GM12801 (cell line): ENCODE data around the gene LGALS4.

Experiments used
- TF ChIP-seq, protein P1 (sequence below): IDR thresholded peaks from one replicate; pipeline ENCODE4 v1.5.1; 2011; ENCODE audit warnings: control low read depth; ENCODE audit not compliant: insufficient read length; ENCODE audit errors: extremely low read depth

LGALS4 gene

DNA sequence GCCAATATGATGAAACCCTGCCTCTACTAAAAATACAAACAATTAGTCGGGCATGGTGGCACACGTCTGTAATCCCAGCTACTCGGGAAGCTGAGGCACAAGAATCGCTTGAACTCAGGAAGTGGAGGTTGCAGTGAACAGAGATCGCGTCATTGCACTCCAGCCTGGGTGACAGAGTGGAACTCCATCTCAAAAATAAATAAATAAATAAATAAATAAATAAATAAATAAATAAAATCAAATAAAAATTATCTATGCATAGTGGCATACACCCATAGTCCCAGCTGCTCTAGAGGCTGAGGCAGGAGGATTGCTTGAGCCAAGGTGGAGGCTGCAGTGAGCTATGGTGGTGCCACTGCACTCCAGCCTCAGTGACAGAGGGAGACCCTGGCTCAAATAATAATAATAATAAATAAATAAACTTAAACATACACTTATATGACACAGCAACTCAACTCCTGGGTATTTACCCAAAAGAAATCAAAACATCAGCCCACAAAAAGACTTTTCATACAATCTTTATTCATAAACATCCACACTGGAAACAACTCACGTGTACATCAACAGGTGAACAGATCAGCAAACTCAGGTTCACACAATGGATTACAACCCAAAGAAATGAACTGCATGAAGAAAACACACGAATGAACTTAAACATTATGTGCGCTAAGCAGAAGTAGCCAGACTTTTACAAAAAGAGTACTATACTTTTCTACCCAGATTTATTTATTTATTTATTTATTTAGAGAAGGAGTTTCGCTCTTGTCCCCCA, 46.3 kb downstream of the LGALS4 start:
- TF ChIP-seq, protein P1, sequence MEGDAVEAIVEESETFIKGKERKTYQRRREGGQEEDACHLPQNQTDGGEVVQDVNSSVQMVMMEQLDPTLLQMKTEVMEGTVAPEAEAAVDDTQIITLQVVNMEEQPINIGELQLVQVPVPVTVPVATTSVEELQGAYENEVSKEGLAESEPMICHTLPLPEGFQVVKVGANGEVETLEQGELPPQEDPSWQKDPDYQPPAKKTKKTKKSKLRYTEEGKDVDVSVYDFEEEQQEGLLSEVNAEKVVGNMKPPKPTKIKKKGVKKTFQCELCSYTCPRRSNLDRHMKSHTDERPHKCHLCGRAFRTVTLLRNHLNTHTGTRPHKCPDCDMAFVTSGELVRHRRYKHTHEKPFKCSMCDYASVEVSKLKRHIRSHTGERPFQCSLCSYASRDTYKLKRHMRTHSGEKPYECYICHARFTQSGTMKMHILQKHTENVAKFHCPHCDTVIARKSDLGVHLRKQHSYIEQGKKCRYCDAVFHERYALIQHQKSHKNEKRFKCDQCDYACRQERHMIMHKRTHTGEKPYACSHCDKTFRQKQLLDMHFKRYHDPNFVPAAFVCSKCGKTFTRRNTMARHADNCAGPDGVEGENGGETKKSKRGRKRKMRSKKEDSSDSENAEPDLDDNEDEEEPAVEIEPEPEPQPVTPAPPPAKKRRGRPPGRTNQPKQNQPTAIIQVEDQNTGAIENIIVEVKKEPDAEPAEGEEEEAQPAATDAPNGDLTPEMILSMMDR: no peak

DNA sequence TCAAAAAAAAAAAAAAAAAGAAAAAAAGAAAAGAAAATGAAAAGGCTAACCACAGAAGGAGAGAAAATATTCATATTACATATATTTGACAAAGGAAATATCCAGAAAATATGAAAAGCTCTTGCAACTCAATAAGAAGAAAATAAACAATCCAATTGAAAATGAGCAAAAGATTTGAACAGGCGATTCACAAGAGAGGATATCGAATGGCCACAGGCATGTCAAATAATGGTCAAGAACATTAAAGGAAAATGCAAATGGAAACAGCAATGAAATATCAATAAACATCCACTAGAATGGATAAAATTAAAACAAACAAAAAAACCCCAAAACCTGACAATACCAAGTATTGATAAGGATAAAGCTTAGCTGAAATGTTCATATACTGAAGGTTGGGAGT, 47.5 kb downstream of the LGALS4 start:
- TF ChIP-seq, protein P1: no peak

DNA sequence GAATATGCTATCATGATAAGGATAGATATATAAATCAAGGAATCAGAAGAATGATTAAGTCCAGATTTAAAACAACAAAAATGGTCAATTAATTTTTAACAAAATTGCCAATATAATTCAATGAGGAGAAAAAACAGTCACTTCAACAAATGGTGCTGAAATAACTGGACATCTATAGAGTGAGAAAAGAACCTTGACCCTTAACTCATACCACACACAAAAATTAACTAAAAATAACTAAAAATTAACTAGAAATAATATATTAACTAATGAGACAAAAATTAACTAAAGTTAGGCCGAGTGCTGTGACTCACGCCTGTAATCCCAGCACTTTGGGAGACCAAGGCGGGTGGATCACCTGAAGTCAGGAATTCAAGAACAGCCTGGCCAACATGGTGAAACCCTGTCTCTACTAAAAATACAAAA, 48.9 kb downstream of the LGALS4 start:
- TF ChIP-seq, protein P1: no peak

DNA sequence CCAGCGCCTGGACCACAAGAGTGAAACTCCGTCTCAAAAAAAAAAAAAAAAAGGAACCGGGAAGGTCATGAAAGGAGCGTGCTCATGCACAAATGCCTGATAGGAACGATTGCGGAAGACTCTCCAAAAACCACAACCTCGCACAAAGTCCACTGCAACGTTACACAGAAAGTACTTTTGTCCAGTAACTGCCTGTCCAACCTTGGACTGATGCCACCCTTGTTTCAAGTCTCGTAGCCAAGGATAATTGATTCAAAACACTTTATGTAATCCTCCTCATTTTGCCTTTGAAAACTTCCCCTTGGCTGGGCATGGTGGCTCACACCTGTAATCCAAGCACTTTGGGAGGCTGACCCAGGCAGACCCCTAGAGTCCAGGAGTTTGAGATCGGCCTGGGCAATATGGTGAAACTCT, 53.1 kb downstream of the LGALS4 start:
- TF ChIP-seq, protein P1: no peak
